ENCODE data around the gene CPAMD8.

DNA sequence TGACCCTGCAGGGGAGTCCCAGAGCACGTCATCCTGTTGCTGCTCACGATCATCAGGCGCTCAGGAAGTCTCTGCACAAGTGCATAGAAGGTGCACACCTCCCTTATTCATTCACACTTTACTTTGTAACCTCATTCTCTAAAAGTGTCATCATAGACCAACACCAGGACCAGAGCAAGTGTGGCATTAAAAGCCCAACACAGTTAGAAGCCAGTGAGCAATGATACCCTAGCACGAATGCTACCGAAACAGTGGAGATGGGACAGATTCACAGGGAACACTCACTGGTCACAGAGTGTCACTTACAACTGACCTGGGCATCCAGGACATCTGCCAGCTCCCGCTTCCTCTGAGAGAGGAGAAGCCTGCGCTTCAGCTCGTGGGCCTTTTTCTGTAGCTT lies 31.6 kb upstream of the CPAMD8 start:
- TF ChIP-seq POLR2A (IDR thresholded peaks at IDR 0.05; ENCODE audit: low read depth, low read length) (no peak), CTCF (IDR thresholded peaks at IDR 0.05; ENCODE audit: extremely low read depth in 1 of 2, insufficient read depth in 1 of 2, low read depth in 1 of 2, low read length in 2 of 2) (no peak), POLR2AphosphoS5 (IDR thresholded peaks at IDR 0.05; ENCODE audit: insufficient read depth, low read depth, low read length) (no peak), JUN (IDR thresholded peaks at IDR 0.05; ENCODE audit: borderline replicate concordance, insufficient read depth, insufficient read length, low read depth) (no peak)
- TF ChIP-seq, protein P1, sequence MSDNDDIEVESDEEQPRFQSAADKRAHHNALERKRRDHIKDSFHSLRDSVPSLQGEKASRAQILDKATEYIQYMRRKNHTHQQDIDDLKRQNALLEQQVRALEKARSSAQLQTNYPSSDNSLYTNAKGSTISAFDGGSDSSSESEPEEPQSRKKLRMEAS (IDR thresholded peaks at IDR 0.05; ENCODE audit: insufficient read depth, insufficient read length): no peak

Measured in endothelial cell of umbilical vein (primary cell).